ENCODE results near the gene SOX30. TPM values are rescaled to one million over a fixed set of nuclear protein-coding genes. Genes with fewer than 3 reads are reported as not detected.

The SOX30 gene
- total RNA-seq, 1 donor from 2014 or later, result 0.15 TPM

DNA sequence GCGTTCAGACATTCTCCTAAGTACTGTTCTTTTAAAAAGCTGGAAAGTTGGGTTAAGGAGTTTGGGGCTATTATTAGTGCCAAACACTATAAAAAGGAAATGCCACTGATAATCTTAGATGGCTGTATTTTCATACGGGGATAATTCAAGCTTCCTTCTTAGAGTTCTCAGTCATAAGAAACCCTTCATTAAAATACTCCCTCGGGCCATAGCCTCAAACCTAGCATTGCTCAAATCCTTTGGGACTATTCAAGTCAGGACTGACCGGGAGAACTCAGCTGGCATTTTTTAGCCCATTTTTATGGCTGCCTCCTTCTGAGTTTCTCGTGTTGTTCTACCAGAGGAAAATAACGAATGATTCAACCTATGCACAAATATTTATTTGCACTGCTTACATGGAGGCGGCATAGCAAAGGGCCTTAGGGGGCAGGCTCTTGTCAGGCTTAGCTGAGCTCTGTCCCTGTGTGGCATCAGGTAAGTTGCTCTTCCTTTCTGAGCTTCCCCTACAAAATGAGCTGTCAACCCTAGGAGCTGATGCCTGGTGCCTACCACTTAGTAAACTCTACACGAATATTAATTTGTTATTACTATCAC, 43.2 kb downstream of the SOX30 start:
- TF ChIP-seq, protein P1, sequence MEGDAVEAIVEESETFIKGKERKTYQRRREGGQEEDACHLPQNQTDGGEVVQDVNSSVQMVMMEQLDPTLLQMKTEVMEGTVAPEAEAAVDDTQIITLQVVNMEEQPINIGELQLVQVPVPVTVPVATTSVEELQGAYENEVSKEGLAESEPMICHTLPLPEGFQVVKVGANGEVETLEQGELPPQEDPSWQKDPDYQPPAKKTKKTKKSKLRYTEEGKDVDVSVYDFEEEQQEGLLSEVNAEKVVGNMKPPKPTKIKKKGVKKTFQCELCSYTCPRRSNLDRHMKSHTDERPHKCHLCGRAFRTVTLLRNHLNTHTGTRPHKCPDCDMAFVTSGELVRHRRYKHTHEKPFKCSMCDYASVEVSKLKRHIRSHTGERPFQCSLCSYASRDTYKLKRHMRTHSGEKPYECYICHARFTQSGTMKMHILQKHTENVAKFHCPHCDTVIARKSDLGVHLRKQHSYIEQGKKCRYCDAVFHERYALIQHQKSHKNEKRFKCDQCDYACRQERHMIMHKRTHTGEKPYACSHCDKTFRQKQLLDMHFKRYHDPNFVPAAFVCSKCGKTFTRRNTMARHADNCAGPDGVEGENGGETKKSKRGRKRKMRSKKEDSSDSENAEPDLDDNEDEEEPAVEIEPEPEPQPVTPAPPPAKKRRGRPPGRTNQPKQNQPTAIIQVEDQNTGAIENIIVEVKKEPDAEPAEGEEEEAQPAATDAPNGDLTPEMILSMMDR (IDR thresholded peaks at IDR 0.05; ENCODE audit: unreplicated experiment), result no peak
- Mint-ChIP-seq H3K9me3 (ENCODE audit: unreplicated experiment) (no peaks in the 10 kb centered on the region), H3K4me1 (ENCODE audit: unreplicated experiment) (peaks cover 6% of the 10 kb centered on the region), H3K27ac (ENCODE audit: unreplicated experiment) (no peak overlapping the region), H3K27me3 (ENCODE audit: unreplicated experiment) (peaks cover 5% of the 10 kb centered on the region), H3K36me3 (ENCODE audit: low read depth, unreplicated experiment) (no peaks in the 10 kb centered on the region), H3K4me3 (ENCODE audit: unreplicated experiment) (no peak overlapping the region)
- no peak for DNase-seq (ENCODE audit: low spot score)

DNA sequence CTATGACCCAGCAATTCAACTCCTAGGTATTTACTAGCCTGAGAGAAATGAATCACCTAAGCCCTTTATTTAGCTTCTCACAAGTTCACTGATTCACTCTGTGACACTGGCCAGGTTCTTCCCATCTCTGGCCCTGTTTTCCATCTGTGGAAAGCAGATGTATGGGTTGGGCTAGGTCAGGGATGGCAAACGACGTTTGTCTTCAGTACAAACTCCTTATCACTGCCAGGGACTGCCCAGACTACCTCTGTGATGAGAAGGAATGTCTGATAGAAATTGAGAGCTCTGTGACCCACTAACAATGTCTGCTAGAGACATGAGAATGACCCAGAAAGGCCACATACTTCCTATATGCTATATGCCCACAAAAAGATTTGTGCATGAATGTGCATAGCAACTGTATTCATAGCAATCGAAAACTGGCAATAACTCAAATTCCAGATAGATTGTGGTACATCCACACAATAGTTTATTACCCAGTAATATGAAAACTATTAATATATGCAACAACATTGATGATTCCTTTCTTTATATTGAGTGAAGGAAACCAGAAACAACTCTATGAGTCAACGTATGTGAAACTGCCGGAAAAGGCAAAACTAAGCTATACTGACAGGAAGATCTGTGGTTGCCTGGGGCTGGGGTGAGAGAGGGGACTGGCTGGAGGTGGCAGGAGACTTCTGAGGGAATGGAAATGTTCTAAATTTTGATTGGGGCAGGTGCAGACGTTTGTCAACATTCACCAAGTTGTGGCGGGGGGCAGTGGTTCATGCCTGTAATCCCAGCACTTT, 44.7 kb downstream of the SOX30 start:
- no peaks in the 10 kb centered on the region for H3K9me3 Mint-ChIP-seq (ENCODE audit: unreplicated experiment)
- H3K27me3 Mint-ChIP-seq (ENCODE audit: unreplicated experiment), result peaks cover 2% of the 10 kb centered on the region
- H3K4me1 Mint-ChIP-seq (ENCODE audit: unreplicated experiment), result no peaks in the 10 kb centered on the region
- DNase-seq (ENCODE audit: low spot score), result no peak
- TF ChIP-seq, protein P1 (IDR thresholded peaks at IDR 0.05; ENCODE audit: unreplicated experiment), result no peak
- H3K36me3 Mint-ChIP-seq (ENCODE audit: low read depth, unreplicated experiment), result no peaks in the 10 kb centered on the region
- no peak overlapping the region for H3K27ac Mint-ChIP-seq (ENCODE audit: unreplicated experiment)
- H3K4me3 Mint-ChIP-seq (ENCODE audit: unreplicated experiment), result no peak overlapping the region

DNA sequence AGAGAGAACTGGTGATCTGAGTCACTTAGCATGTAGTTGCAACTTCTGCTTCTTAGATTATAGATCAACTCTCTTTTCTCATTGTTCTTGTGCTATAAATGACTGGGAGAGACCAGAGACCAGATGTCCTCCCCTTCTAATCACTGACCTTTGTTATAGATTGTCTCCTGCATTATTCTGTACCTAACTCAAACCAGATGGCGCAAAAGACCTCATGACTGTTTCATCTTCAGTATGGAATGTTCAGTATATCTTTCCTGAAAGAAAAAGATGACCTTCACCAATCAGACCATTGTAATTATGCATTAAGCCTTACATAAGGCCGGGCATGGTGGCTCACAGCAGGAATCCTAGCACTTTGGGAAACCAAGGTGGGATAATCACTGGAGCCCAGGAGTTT, 46.2 kb downstream of the SOX30 start:
- DNase-seq (ENCODE audit: low spot score), result no peak
- Mint-ChIP-seq H3K9me3 (ENCODE audit: unreplicated experiment) (no peaks in the 10 kb centered on the region), H3K27me3 (ENCODE audit: unreplicated experiment) (peaks cover 2% of the 10 kb centered on the region), H3K36me3 (ENCODE audit: low read depth, unreplicated experiment) (no peaks in the 10 kb centered on the region), H3K4me1 (ENCODE audit: unreplicated experiment) (no peaks in the 10 kb centered on the region), H3K4me3 (ENCODE audit: unreplicated experiment) (no peak overlapping the region), H3K27ac (ENCODE audit: unreplicated experiment) (no peak overlapping the region)
- TF ChIP-seq, protein P1 (IDR thresholded peaks at IDR 0.05; ENCODE audit: unreplicated experiment), result no peak

DNA sequence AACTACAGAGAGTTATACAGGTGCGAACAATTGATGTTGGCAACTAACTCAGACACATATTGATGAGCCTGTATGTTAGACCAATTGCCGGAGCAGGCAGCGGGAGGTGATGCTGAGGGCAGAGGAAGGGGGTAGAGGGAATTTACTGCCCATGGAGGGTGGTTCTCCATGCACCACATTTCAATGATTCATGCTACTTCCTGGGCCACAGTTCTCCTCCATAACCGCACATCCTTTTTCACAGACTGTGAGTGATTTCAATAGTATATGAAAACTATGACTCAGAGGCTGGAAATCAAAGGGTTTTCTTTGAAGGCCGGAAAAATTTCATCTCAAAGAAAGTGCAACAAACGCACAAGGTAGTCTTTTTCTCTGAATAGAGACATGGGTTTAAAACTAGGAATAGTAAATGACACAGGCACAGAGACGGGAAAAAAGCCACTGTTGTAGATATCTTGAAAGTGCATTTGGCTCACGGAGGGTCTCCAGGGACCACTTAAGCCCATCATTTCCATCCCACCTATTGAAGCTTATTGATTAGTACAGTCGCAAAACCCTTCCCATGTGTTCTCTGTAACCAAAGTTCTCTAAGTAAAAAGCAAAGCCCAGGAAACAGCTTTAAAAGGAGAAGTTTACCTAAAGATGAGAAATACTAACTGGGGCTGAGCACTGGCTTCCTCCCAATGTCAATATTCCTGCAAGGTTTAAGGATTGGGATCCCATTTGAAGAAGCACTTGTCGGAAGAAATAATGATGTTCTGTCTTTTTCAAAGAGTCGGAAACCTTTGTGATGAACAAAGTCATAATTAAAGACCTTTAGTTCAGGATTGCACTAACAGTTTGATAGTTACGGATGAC, 48.7 kb downstream of the SOX30 start:
- Mint-ChIP-seq H3K27ac (ENCODE audit: unreplicated experiment) (no peak overlapping the region), H3K36me3 (ENCODE audit: low read depth, unreplicated experiment) (no peaks in the 10 kb centered on the region)
- TF ChIP-seq, protein P1 (IDR thresholded peaks at IDR 0.05; ENCODE audit: unreplicated experiment), result no peak

More for the DNA sequence above, 48.7 kb downstream of the SOX30 start:
- no peaks in the 10 kb centered on the region for H3K9me3 Mint-ChIP-seq (ENCODE audit: unreplicated experiment)
- no peak for DNase-seq (ENCODE audit: low spot score)
- peaks cover 2% of the 10 kb centered on the region for H3K27me3 Mint-ChIP-seq (ENCODE audit: unreplicated experiment)
- no peak overlapping the region for H3K4me3 Mint-ChIP-seq (ENCODE audit: unreplicated experiment)
- H3K4me1 Mint-ChIP-seq (ENCODE audit: unreplicated experiment), result no peaks in the 10 kb centered on the region

Measured in endothelial cell (in vitro differentiated cells).